Measurements from ENCODE around the gene PDE1A. TPM values are rescaled to one million over a fixed set of nuclear protein-coding genes. Genes with fewer than 3 reads are reported as not detected.

PDE1A gene
- total and polyA plus RNA-seq, 2 of the 4 experiments (the other 2 are of a cell fraction), result 0.24 to 0.90 TPM

GRCh38 chr2:182406221-182406620, 20.6 kb downstream of the PDE1A start:
- no peaks in the 10 kb centered on the region for H3K27me3 ChIP-seq (ENCODE audit: control insufficient read depth, insufficient read depth, low read length)
- H3K4me2 ChIP-seq (ENCODE audit: low read depth, low read length), result no peak overlapping the region
- no peak overlapping the region for H3K56ac ChIP-seq (ENCODE audit: extremely low read depth, insufficient read depth, low read length)
- no peak overlapping the region for H3K14ac ChIP-seq (replicated peaks; ENCODE audit: low read depth, low read length)
- no peak overlapping the region for H2AFZ ChIP-seq (replicated peaks; ENCODE audit: low read length, poor library complexity)
- no peak overlapping the region for H4K8ac ChIP-seq (ENCODE audit: low read depth in 2 of 2, low read length in 2 of 2)
- no peak overlapping the region for H3K18ac ChIP-seq (ENCODE audit: low read depth, low read length)
- dilution Hi-C loops (cut with HindIII; ENCODE audit: low sequenced_read_pairs, unreplicated experiment) (no loop called here), intact Hi-C loops (cut with micrococcal nuclease) (no loop called here), in situ Hi-C loops (cut with MboI; ENCODE audit: low sequenced_read_pairs) (no loop called here)
- no peaks in the 10 kb centered on the region for H3K36me3 ChIP-seq (ENCODE audit: control insufficient read depth, insufficient read depth, low read length)
- H2BK120ac ChIP-seq (ENCODE audit: low read depth, low read length), result no peak overlapping the region
- no peaks in the 10 kb centered on the region for H3K9me1 ChIP-seq (ENCODE audit: insufficient read depth, low read length)
- no peak overlapping the region for H3K23ac ChIP-seq (ENCODE audit: low read depth, low read length)
- no peak overlapping the region for H3K9ac ChIP-seq (ENCODE audit: low read depth, low read length)
- BruUV-seq (replicated peaks), result no TSS peak
- ATAC-seq (ENCODE audit: low read depth) (no peak), DNase-seq (peak; percentile 38)
- no peak overlapping the region for H3K27ac ChIP-seq (ENCODE audit: insufficient read depth, low read length)
- H2BK20ac ChIP-seq (ENCODE audit: low read depth, low read length), result no peak overlapping the region
- WGBS, 2 experiments (ENCODE audit: extremely low coverage in 2 of 2, insufficient read length in 1 of 2), result no CpG with 5 or more reads among the region's 1 CpG
- H2BK15ac ChIP-seq (ENCODE audit: low read depth, low read length), result no peak overlapping the region
- H4K20me1 ChIP-seq (ENCODE audit: insufficient read depth, low read length), result no peaks in the 10 kb centered on the region
- CTCF ChIA-PET, result no interaction called here
- peaks cover 8% of the 10 kb centered on the region for H3K4me1 ChIP-seq (ENCODE audit: control insufficient read depth, insufficient read depth, low read length)
- no peak overlapping the region for H4K91ac ChIP-seq (ENCODE audit: insufficient read depth, low read depth, low read length)
- no peak overlapping the region for H2AK5ac ChIP-seq (ENCODE audit: low read depth, low read length)
- H3K4ac ChIP-seq (ENCODE audit: low read depth, low read length), result no peak overlapping the region
- POLR2A ChIA-PET (ENCODE audit: unreplicated experiment), result no interaction called here
- peaks cover 2% of the 10 kb centered on the region; the same call in 1 of the 2 replicates for H3K9me3 ChIP-seq (ENCODE audit: control insufficient read depth, insufficient read depth, low read length)
- H4K5ac ChIP-seq (ENCODE audit: low read depth, low read length), result no peak overlapping the region
- TF ChIP-seq BHLHE40 (IDR thresholded peaks at IDR 0.05; ENCODE audit: low read depth, low read length), result no peak
- no peak for TF ChIP-seq RCOR1 (IDR thresholded peaks at IDR 0.05; ENCODE audit: insufficient replicate concordance, low read length)
- no peak for TF ChIP-seq MXI1 (IDR thresholded peaks at IDR 0.05; ENCODE audit: borderline replicate concordance, low read depth, low read length)
- no peaks in the 10 kb centered on the region for H3K79me1 ChIP-seq (ENCODE audit: low read depth in 1 of 2, low read length in 2 of 2)
- H2AK9ac ChIP-seq (replicated peaks; ENCODE audit: low read depth, low read length, poor library complexity), result no peak overlapping the region
- H2BK5ac ChIP-seq (ENCODE audit: low read depth, low read length, poor library complexity, severe bottlenecking), result no peak overlapping the region
- H3K4me3 ChIP-seq (ENCODE audit: insufficient read depth, low read depth, low read length), result no peak overlapping the region
